Neural cell (in vitro differentiated cells): ENCODE results near the gene AP3D1. TPM values are rescaled to one million over a fixed set of nuclear protein-coding genes. Genes with fewer than 3 reads are reported as not detected.

ENCODE experiments used
- H2AFZ ChIP-seq: fragments of 200-600, 300-800 bp; sonication (generic), shearing (Covaris generic); 2 replicates; pipeline ENCODE4 v1.6.0; 2014; ENCODE audit warnings: low read depth, mild to moderate bottlenecking, antibody characterized with exemption, low read length, moderate library complexity
- H3F3A ChIP-seq: fragments of 200-600 bp; shearing (Covaris generic); 2 replicates; pipeline ENCODE4 v1.6.1; 2016; ENCODE audit warnings: mild to moderate bottlenecking, moderate library complexity, mixed read lengths, antibody characterized with exemption, low read length; ENCODE audit not compliant: insufficient read depth, poor library complexity, severe bottlenecking
- H3K27ac ChIP-seq: fragments of 200-600, 300-800 bp; sonication (generic), shearing (Covaris generic); 2 replicates; pipeline ENCODE4 v1.5.1; 2014; ENCODE audit warnings: mild to moderate bottlenecking, low read length, moderate library complexity
- H3K27me3 ChIP-seq: fragments of 300-800, 200-600 bp; sonication (generic), shearing (Covaris generic); 2 replicates; pipeline ENCODE4 v1.6.0; 2014; ENCODE audit warnings: mild to moderate bottlenecking, low read depth, low read length, moderate library complexity; ENCODE audit not compliant: insufficient read depth
- H3K36me3 ChIP-seq: fragments of 300-800, 200-600 bp; sonication (generic), shearing (Covaris generic); 2 replicates; pipeline ENCODE4 v1.5.1; 2014; ENCODE audit warnings: mild to moderate bottlenecking, antibody characterized with exemption, low read length, moderate library complexity; ENCODE audit not compliant: insufficient read depth
- H3K4me2 ChIP-seq: fragments of 300-800, 200-600 bp; sonication (generic), shearing (Covaris generic); 2 replicates; pipeline ENCODE4 v1.6.0; 2014; ENCODE audit warnings: mild to moderate bottlenecking, low read length
- H3K4me3 ChIP-seq: fragments of 300-800, 200-600 bp; sonication (generic), shearing (Covaris generic); 2 replicates; pipeline ENCODE4 v1.5.1; 2014; ENCODE audit warnings: mild to moderate bottlenecking, low read length, moderate library complexity
- H3K79me2 ChIP-seq: fragments of 200-600 bp; shearing (Covaris generic); replicated peaks from 2 replicates; pipeline ENCODE4 v1.6.0; 2014; ENCODE audit warnings: mild to moderate bottlenecking, low read length, moderate library complexity; ENCODE audit not compliant: insufficient read depth
- H3K9ac ChIP-seq: fragments of 300-800, 200-600 bp; sonication (generic), shearing (Covaris generic); 2 replicates; pipeline ENCODE4 v1.6.1; 2016; ENCODE audit warnings: mild to moderate bottlenecking, low read length, mixed read lengths
- H3K9me2 ChIP-seq: fragments of 200-600 bp; shearing (Covaris generic); 2 replicates; pipeline ENCODE4 v1.6.1; 2016; ENCODE audit warnings: mild to moderate bottlenecking, low read length, mixed read lengths; ENCODE audit not compliant: insufficient read depth
- H3K9me3 ChIP-seq: fragments of 200-600, 300-800 bp; sonication (generic), shearing (Covaris generic); 2 replicates; pipeline ENCODE4 v1.6.1; 2016; ENCODE audit warnings: mild to moderate bottlenecking, mixed run types, low read length, moderate library complexity, mixed read lengths
- H4K20me1 ChIP-seq: fragments of 200-600 bp; shearing (Covaris generic); 2 replicates; pipeline ENCODE4 v1.6.1; 2016; ENCODE audit warnings: mild to moderate bottlenecking, mixed run types; ENCODE audit not compliant: insufficient read depth
- EP300 ChIP-seq: fragments of 450-650 bp; conservative IDR thresholded peaks from 2 replicates; pipeline ENCODE4 v1.6.1; 2014; ENCODE audit warnings: antibody characterized with exemption, mild to moderate bottlenecking, moderate library complexity; ENCODE audit not compliant: poor library complexity, severe bottlenecking
- EZH2 ChIP-seq: fragments of 200-600, 300-800 bp; shearing (Covaris generic), sonication (generic); IDR thresholded peaks from 2 replicates; pipeline ENCODE4 v1.6.1; 2014; ENCODE audit warnings: antibody characterized with exemption, low read length, borderline replicate concordance, mild to moderate bottlenecking; ENCODE audit not compliant: insufficient read depth, poor library complexity, severe bottlenecking
- MXI1 ChIP-seq: fragments of 450-650 bp; conservative IDR thresholded peaks from 2 replicates; pipeline ENCODE4 v1.6.1; 2014; ENCODE audit warnings: antibody characterized with exemption, mild to moderate bottlenecking; ENCODE audit not compliant: poor library complexity, severe bottlenecking
- POLR2AphosphoS5 ChIP-seq: IDR thresholded peaks from 2 replicates; pipeline ENCODE4 v1.6.1; 2012
- RAD21 ChIP-seq: fragments of 450-650 bp; conservative IDR thresholded peaks from 2 replicates; pipeline ENCODE4 v1.6.1; 2014; ENCODE audit warnings: antibody characterized with exemption, mild to moderate bottlenecking, moderate library complexity
- SMC3 ChIP-seq: fragments of 450-650 bp; conservative IDR thresholded peaks from 2 replicates; pipeline ENCODE4 v1.6.1; 2014; ENCODE audit warnings: antibody characterized with exemption, mild to moderate bottlenecking, moderate library complexity; ENCODE audit not compliant: poor library complexity
- TAF1 ChIP-seq: IDR thresholded peaks from 2 replicates; pipeline ENCODE4 v1.6.1; 2012; ENCODE audit warnings: low read depth
- polyA plus RNA-seq: library from polyadenylated mRNA; depleted of rRNA; stranded (reverse); fragments of >200 nt; gene quantifications from 2 replicates; pipeline ENCODE4 v1.2.3, GENCODE V29; 2014
- TF ChIP-seq, protein P1 (sequence below): IDR thresholded peaks from 2 replicates; pipeline ENCODE4 v1.6.1; 2012; ENCODE audit warnings: borderline replicate concordance
- TF ChIP-seq, protein P2 (sequence below): fragments of 450-650 bp; IDR thresholded peaks from 2 replicates; pipeline ENCODE4 v1.5.1; 2014; ENCODE audit warnings: antibody characterized with exemption, mild to moderate bottlenecking, moderate library complexity; ENCODE audit not compliant: poor library complexity, severe bottlenecking

AP3D1 gene
- polyA plus RNA-seq, 1 donor from 2014 or later: 60.7 TPM

DNA sequence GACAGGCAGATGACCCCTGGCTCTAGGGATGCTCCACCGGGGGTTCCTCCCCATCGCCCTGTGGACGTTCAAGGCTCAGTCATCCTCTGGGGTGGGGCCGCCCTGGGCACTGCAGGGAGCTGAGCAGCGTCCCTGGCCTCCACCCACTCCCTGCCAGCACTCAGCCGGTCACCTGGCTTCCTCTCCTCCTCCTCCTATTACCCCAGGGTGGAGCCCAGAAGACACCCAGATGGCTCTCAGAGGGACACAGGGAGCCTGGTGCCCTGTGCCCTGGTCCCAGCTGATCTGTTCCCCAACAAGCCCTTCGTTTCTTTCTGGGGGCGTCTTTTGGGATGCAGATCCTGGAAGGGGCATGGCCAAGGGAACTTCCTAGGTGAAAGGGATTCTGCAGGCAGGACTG is 96.6 kb downstream of the AP3D1 start:
- H3K9me2 ChIP-seq: no peaks in the 10 kb centered on the region
- TF ChIP-seq, protein P1, sequence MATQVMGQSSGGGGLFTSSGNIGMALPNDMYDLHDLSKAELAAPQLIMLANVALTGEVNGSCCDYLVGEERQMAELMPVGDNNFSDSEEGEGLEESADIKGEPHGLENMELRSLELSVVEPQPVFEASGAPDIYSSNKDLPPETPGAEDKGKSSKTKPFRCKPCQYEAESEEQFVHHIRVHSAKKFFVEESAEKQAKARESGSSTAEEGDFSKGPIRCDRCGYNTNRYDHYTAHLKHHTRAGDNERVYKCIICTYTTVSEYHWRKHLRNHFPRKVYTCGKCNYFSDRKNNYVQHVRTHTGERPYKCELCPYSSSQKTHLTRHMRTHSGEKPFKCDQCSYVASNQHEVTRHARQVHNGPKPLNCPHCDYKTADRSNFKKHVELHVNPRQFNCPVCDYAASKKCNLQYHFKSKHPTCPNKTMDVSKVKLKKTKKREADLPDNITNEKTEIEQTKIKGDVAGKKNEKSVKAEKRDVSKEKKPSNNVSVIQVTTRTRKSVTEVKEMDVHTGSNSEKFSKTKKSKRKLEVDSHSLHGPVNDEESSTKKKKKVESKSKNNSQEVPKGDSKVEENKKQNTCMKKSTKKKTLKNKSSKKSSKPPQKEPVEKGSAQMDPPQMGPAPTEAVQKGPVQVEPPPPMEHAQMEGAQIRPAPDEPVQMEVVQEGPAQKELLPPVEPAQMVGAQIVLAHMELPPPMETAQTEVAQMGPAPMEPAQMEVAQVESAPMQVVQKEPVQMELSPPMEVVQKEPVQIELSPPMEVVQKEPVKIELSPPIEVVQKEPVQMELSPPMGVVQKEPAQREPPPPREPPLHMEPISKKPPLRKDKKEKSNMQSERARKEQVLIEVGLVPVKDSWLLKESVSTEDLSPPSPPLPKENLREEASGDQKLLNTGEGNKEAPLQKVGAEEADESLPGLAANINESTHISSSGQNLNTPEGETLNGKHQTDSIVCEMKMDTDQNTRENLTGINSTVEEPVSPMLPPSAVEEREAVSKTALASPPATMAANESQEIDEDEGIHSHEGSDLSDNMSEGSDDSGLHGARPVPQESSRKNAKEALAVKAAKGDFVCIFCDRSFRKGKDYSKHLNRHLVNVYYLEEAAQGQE: no peak
- TF ChIP-seq SMC3: no peak
- no peak for TF ChIP-seq RAD21
- no peak for TF ChIP-seq POLR2AphosphoS5
- TF ChIP-seq, protein P2, sequence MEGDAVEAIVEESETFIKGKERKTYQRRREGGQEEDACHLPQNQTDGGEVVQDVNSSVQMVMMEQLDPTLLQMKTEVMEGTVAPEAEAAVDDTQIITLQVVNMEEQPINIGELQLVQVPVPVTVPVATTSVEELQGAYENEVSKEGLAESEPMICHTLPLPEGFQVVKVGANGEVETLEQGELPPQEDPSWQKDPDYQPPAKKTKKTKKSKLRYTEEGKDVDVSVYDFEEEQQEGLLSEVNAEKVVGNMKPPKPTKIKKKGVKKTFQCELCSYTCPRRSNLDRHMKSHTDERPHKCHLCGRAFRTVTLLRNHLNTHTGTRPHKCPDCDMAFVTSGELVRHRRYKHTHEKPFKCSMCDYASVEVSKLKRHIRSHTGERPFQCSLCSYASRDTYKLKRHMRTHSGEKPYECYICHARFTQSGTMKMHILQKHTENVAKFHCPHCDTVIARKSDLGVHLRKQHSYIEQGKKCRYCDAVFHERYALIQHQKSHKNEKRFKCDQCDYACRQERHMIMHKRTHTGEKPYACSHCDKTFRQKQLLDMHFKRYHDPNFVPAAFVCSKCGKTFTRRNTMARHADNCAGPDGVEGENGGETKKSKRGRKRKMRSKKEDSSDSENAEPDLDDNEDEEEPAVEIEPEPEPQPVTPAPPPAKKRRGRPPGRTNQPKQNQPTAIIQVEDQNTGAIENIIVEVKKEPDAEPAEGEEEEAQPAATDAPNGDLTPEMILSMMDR: no peak
- no peak for TF ChIP-seq EZH2
- TF ChIP-seq EP300: no peak
- TF ChIP-seq TAF1: no peak
- no peak for TF ChIP-seq MXI1
- H2AFZ ChIP-seq: no peak overlapping the region
- H4K20me1 ChIP-seq: peaks cover 6% of the 10 kb centered on the region
- no peak overlapping the region for H3K9ac ChIP-seq
- no peaks in the 10 kb centered on the region for H3K36me3 ChIP-seq
- peaks cover 11% of the 10 kb centered on the region for H3K79me2 ChIP-seq
- H3F3A ChIP-seq: no peaks in the 10 kb centered on the region
- H3K9me3 ChIP-seq: no peaks in the 10 kb centered on the region
- H3K27ac ChIP-seq: no peak overlapping the region
- H3K4me3 ChIP-seq: no peak overlapping the region
- no peak overlapping the region for H3K4me2 ChIP-seq
- no peaks in the 10 kb centered on the region for H3K27me3 ChIP-seq

DNA sequence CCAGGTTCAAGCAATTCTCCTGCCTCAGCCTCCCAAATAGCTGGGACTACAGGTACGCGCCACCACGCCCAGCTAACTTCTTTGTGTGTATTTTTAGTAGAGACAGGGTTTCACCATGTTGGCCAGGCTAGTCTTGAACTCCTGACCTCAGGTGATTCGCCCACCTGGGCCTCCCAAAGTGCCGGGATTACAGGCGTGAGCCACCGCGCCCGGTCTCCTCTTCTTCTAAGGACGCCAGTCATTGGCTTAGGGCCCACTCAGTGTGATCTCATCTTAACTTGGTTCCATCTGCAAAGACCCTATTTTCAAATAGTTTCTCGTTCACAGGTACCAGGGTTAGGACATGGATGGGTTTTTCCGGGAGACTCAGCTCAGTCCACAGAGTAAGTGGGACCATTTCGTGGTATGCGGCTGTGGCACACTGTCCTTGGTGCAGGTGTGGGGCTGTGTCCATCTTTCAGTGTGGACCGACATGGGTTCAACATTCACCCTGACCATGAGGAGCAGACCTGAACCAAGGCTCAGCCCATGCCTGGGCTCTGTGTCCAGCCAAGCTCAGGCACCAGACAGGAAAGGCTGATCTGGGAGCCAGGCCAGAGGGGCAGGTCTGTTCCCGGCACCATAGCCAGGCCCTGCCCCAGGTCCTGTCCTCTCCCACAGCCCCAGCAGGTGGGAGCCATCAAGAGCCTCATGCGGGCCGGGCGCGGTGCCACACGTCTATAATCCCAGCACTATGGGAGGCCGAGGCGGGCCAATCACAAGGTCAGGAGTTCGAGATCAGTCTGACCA is 97.6 kb downstream of the AP3D1 start:
- no peaks in the 10 kb centered on the region for H3F3A ChIP-seq
- no peak overlapping the region for H3K27ac ChIP-seq
- no peaks in the 10 kb centered on the region for H3K36me3 ChIP-seq
- H3K27me3 ChIP-seq: no peaks in the 10 kb centered on the region
- TF ChIP-seq, protein P1: no peak
- TF ChIP-seq MXI1: no peak
- TF ChIP-seq SMC3: no peak
- TF ChIP-seq EZH2: no peak
- TF ChIP-seq, protein P2: no peak
- no peak for TF ChIP-seq TAF1
- no peak for TF ChIP-seq POLR2AphosphoS5
- no peak for TF ChIP-seq RAD21
- TF ChIP-seq EP300: no peak
- peaks cover 6% of the 10 kb centered on the region for H4K20me1 ChIP-seq
- H2AFZ ChIP-seq: no peak overlapping the region
- H3K9ac ChIP-seq: no peak overlapping the region
- H3K4me2 ChIP-seq: no peak overlapping the region
- H3K79me2 ChIP-seq: peaks cover 20% of the 10 kb centered on the region
- no peak overlapping the region for H3K4me3 ChIP-seq
- no peaks in the 10 kb centered on the region for H3K9me2 ChIP-seq
- no peaks in the 10 kb centered on the region for H3K9me3 ChIP-seq
